PC-9 (cell line): ENCODE results near the gene FAM47E. TPM values are rescaled to one million over a fixed set of nuclear protein-coding genes. Genes with fewer than 3 reads are reported as not detected.

ENCODE experiments used
- Bru-seq: library from RNA; stranded (reverse); fragments of 400-500 nt; gene quantifications from one replicate; lab custom pipeline; 2021; lab: Mats Ljungman, UMichigan
- BruChase-seq, 2 experiments: library from RNA; stranded (reverse); fragments of 400-500 nt; gene quantifications; one replicate each; lab custom pipeline; 2021; lab: Mats Ljungman, UMichigan
- BruUV-seq: library from RNA; stranded (reverse); fragments of 400-500 nt; replicated peaks from 2 replicates; lab custom pipeline; 2021; lab: Mats Ljungman, UMichigan
- CTCF ChIA-PET: fragments of 300-600 bp; sonication (Branson Sonifier 250); formaldehyde crosslinking; loops from one replicate; lab custom pipeline; 2022; ENCODE audit warnings: antibody characterized with exemption; lab: Charles Lee
- POLR2A ChIA-PET: fragments of 300-600 bp; sonication (Branson Sonifier 250); formaldehyde crosslinking; loops from one replicate; lab custom pipeline; 2022; ENCODE audit warnings: antibody characterized with exemption; ENCODE audit not compliant: unreplicated experiment; lab: Charles Lee
- DNase-seq, 2 experiments: peaks; one replicate each; pipeline versions ENCODE4 v3.0.0 to v3.0.0-alpha.2; 2015 to 2022; ENCODE audit warnings: mixed read lengths in 1 of 2
- H2AFZ ChIP-seq: fragments of 200-600 bp; sonication (generic); 2 replicates; pipeline ENCODE4 v1.8.1; 2017; ENCODE audit warnings: antibody characterized with exemption
- H3F3A ChIP-seq: fragments of 200-600 bp; sonication (generic); 2 replicates; pipeline ENCODE4 v1.8.1; 2017; ENCODE audit warnings: antibody characterized with exemption, mild to moderate bottlenecking, low read depth; ENCODE audit not compliant: insufficient read depth
- H3K27ac ChIP-seq: fragments of 200-600 bp; sonication (generic); 2 replicates; pipeline ENCODE4 v1.6.1; 2016; ENCODE audit warnings: mixed run types
- H3K27me3 ChIP-seq: fragments of 200-600 bp; sonication (generic); 2 replicates; pipeline ENCODE4 v1.6.1; 2016; ENCODE audit warnings: low read depth, mixed run types; ENCODE audit not compliant: insufficient read depth
- H3K36me3 ChIP-seq: fragments of 200-600 bp; sonication (generic); 2 replicates; pipeline ENCODE4 v1.6.1; 2016; ENCODE audit warnings: low read depth, mixed run types
- H3K4me1 ChIP-seq: fragments of 200-600 bp; sonication (generic); replicated peaks from 2 replicates; pipeline ENCODE4 v1.6.1; 2016; ENCODE audit warnings: mixed run types; ENCODE audit not compliant: insufficient read depth
- H3K4me2 ChIP-seq: fragments of 200-600 bp; sonication (generic); 2 replicates; pipeline ENCODE4 v1.6.1; 2017; ENCODE audit warnings: mixed run types
- H3K4me3 ChIP-seq: fragments of 200-600 bp; sonication (generic); 2 replicates; pipeline ENCODE4 v1.6.1; 2016; ENCODE audit warnings: mixed run types
- H3K79me2 ChIP-seq: fragments of 200-600 bp; sonication (generic); 2 replicates; pipeline ENCODE4 v1.6.1; 2017; ENCODE audit warnings: low read depth, mixed run types
- H3K9me2 ChIP-seq: fragments of 200-600 bp; sonication (generic); 2 replicates; pipeline ENCODE4 v1.8.1; 2017; ENCODE audit warnings: mild to moderate bottlenecking; ENCODE audit not compliant: insufficient read depth
- H3K9me3 ChIP-seq: fragments of 200-600 bp; sonication (generic); 2 replicates; pipeline ENCODE4 v1.8.1; 2016; ENCODE audit warnings: low read depth; ENCODE audit not compliant: insufficient read depth
- H4K20me1 ChIP-seq: fragments of 200-600 bp; sonication (generic); 2 replicates; pipeline ENCODE4 v1.8.1; 2017; ENCODE audit not compliant: insufficient read depth
- CTCF ChIP-seq: fragments of 200-600 bp; sonication (generic); conservative IDR thresholded peaks from 2 replicates; pipeline ENCODE4 v1.6.1; 2017; ENCODE audit warnings: mixed run types, antibody characterized with exemption, mild to moderate bottlenecking, moderate library complexity
- EZH2 ChIP-seq: fragments of 200-600 bp; sonication (generic); IDR thresholded peaks from 2 replicates; pipeline ENCODE4 v1.8.0; 2017; ENCODE audit warnings: antibody characterized with exemption, low read depth
- intact Hi-C: fragments of 100-400 bp; cut with micrococcal nuclease; formaldehyde crosslinking; loops from one replicate; pipeline ENCODE4 v1.10.0; 2022; ENCODE audit not compliant: unreplicated experiment
- long read RNA-seq: library from polyadenylated mRNA; stranded (forward); transcript quantifications from one replicate; pipeline ENCODE4 v2.0.0, GENCODE V29; 2022
- total RNA-seq: library from RNA; stranded (reverse); gene quantifications from 2 replicates; pipeline ENCODE4 v1.2.3, GENCODE V29; 2021

Gene FAM47E
- total RNA-seq (2.2 and 2.5 TPM in 2 replicates), Bru-seq, nascent RNA (percentile 23 among the genes with signal in this experiment), BruChase-seq, experiment 1, labeled RNA remaining after a 2-hour chase (percentile 29 among the genes with signal in this experiment), BruChase-seq, experiment 2, labeled RNA remaining after a 6-hour chase (percentile 18 among the genes with signal in this experiment)
- long read RNA-seq, partial matches to known transcripts = 0 of 4 reads
- long read RNA-seq, other reads (novel, unspliced or antisense) = 3 of 4 reads

- peak within 1 kb of the TSS; percentile 73 for H3K4me3 ChIP-seq
- H3K4me1 ChIP-seq = peaks cover 5% of the 10 kb centered on the region; the same call in 1 of the 2 replicates
- H3K27ac ChIP-seq = no peak within 1 kb of the TSS
- no peaks in the 10 kb centered on the region for H4K20me1 ChIP-seq
- peak; percentile 67 to 86 for DNase-seq
- no peaks in the 10 kb centered on the region; the same call in 1 of the 2 replicates for H3F3A ChIP-seq
- CTCF ChIA-PET = interaction anchor here (0.7 kb wide), 1 partner anchor 72 kb away, joined by 3 read pairs; no protein-coding TSS in a partner anchor
- H3K36me3 ChIP-seq = no peaks in the 10 kb centered on the region
- no peaks in the 10 kb centered on the region for H3K27me3 ChIP-seq
- no peaks in the 10 kb centered on the region; the same call in 1 of the 2 replicates for H3K9me2 ChIP-seq
- intact Hi-C loops = loop anchor here (1.0 to 5.0 kb wide), 4 partner anchors 38 to 127 kb away; partner anchors contain the start of genes SCARB2 and STBD1
- POLR2A ChIA-PET = no interaction called here
- H2AFZ ChIP-seq = peak within 1 kb of the TSS; percentile 92
- TF ChIP-seq EZH2 = no peak
- peak; percentile 53 for TF ChIP-seq CTCF
- no peaks in the 10 kb centered on the region for H3K9me3 ChIP-seq
- H3K4me2 ChIP-seq = peak within 1 kb of the TSS; percentile 82
- no peaks in the 10 kb centered on the region for H3K79me2 ChIP-seq
- BruUV-seq = no TSS peak
These were observed at the start of gene FAM47E for GRCh38 chr4:76251441-76252270. FAM47E (plus strand) TSS chr4:76251721; CDS start chr4:76251747, 26 bp downstream.

- TF ChIP-seq CTCF (no peak), EZH2 (no peak)
- Histone ChIP-seq H3K9me2 (no peaks in the 10 kb centered on the region), H3K36me3 (no peaks in the 10 kb centered on the region), H3K27ac (no peak overlapping the region), H2AFZ (no peak overlapping the region), H3K79me2 (peaks cover 75% of the 10 kb centered on the region), H3K4me3 (no peak overlapping the region), H3F3A (no peaks in the 10 kb centered on the region; the same call in 1 of the 2 replicates), H3K4me2 (no peak overlapping the region), H3K27me3 (no peaks in the 10 kb centered on the region), H4K20me1 (no peaks in the 10 kb centered on the region), H3K4me1 (peaks cover 18% of the 10 kb centered on the region), H3K9me3 (no peaks in the 10 kb centered on the region)
- CTCF ChIA-PET = no interaction called here
- BruUV-seq = no TSS peak
- intact Hi-C loops = no loop called here
- no peak for DNase-seq
- POLR2A ChIA-PET = no interaction called here
These were observed 48.0 kb upstream of the FAM47E start for GRCh38 chr4:76203541-76203940.

GRCh38 chr4:76204936-76205335 lies 46.6 kb upstream of the FAM47E start:
- Histone ChIP-seq H3F3A (no peaks in the 10 kb centered on the region; the same call in 1 of the 2 replicates), H3K4me3 (no peak overlapping the region), H3K4me2 (no peak overlapping the region), H3K79me2 (peaks cover 75% of the 10 kb centered on the region), H3K27me3 (no peaks in the 10 kb centered on the region), H4K20me1 (no peaks in the 10 kb centered on the region), H3K36me3 (0 out of 2 replicates have a peak, but pooled peaks cover 3% of the 10 kb centered on the region), H3K27ac (no peak overlapping the region), H3K4me1 (peaks cover 18% of the 10 kb centered on the region; the same call in 1 of the 2 replicates), H3K9me3 (no peaks in the 10 kb centered on the region), H3K9me2 (no peaks in the 10 kb centered on the region), H2AFZ (no peak overlapping the region)
- intact Hi-C loops = no loop called here
- BruUV-seq = no TSS peak
- ChIA-PET CTCF (no interaction called here), POLR2A (no interaction called here)
- no peak for DNase-seq
- TF ChIP-seq EZH2 (no peak), CTCF (no peak)
